Measurements from ENCODE around the gene NFRKB.

DNA sequence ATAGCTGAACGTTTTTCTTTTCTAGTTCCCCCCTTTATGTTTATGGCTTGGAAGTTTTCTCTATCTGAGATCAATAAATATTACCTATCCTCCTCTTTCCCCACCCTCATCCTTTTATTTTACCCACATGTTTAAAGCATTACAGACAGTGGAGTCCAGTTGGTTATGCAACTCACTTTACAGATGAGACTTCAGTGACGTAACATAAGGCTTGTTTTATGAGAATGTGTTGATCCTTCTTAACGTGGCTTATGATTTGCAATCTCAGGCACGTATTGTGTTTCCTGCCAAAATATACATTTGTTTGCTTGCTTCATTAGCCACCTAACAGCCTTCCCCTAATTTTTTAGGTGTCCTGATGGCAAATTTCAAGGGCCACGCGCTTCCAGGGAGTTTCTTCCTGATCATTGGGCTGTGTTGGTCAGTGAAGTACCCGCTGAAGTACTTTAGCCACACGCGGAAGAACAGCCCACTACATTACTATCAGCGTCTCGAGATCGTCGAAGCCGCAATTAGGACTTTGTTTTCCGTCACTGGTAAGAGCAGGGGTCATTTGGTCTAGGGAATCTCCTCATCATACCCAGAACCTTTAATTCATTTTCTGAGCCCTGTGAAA lies 43.1 kb downstream of the NFRKB start:
- no peak for TF ChIP-seq POLR2AphosphoS5 (IDR thresholded peaks at IDR 0.05)
- no peak for TF ChIP-seq EP300 (conservative IDR thresholded peaks at IDR 0.05; ENCODE audit: poor library complexity, severe bottlenecking)
